NCI-H82 treated with DMSO at 0.1 percent for 48 hours (cell line): ENCODE measurements around the gene SAT2.

Experiments
- DNase-seq: peaks from one replicate; lab custom pipeline; 2025; ENCODE audit not compliant: unreplicated experiment; lab: John Stamatoyannopoulos, UW

Gene SAT2

GRCh38 chr17:7576432-7576937 is 51.1 kb downstream of the SAT2 start:
- DNase-seq: no peak
